ENCODE data around the gene CCL8.

CCL8 gene

GRCh38 chr17:34287875-34288274 is 31.4 kb upstream of the CCL8 start:
- H3K9ac ChIP-seq (ENCODE audit: low read depth, low read length, poor library complexity, severe bottlenecking), result no peak overlapping the region
- no peak overlapping the region for H2AFZ ChIP-seq (ENCODE audit: low read length)
- H3F3A ChIP-seq (ENCODE audit: low read depth), result no peaks in the 10 kb centered on the region
- no peaks in the 10 kb centered on the region for H3K79me2 ChIP-seq (ENCODE audit: insufficient read depth, low read length)
- H3K4me2 ChIP-seq (ENCODE audit: low read depth, low read length, poor library complexity, severe bottlenecking), result no peak overlapping the region
- H3K4me3 ChIP-seq (ENCODE audit: low read length, poor library complexity, severe bottlenecking), result no peak overlapping the region
- H3K9me3 ChIP-seq (ENCODE audit: insufficient read depth, low read depth, low read length), result no peaks in the 10 kb centered on the region
- H4K20me1 ChIP-seq (ENCODE audit: insufficient read depth, low read length, poor library complexity, severe bottlenecking), result no peaks in the 10 kb centered on the region
- TF ChIP-seq, protein P1, sequence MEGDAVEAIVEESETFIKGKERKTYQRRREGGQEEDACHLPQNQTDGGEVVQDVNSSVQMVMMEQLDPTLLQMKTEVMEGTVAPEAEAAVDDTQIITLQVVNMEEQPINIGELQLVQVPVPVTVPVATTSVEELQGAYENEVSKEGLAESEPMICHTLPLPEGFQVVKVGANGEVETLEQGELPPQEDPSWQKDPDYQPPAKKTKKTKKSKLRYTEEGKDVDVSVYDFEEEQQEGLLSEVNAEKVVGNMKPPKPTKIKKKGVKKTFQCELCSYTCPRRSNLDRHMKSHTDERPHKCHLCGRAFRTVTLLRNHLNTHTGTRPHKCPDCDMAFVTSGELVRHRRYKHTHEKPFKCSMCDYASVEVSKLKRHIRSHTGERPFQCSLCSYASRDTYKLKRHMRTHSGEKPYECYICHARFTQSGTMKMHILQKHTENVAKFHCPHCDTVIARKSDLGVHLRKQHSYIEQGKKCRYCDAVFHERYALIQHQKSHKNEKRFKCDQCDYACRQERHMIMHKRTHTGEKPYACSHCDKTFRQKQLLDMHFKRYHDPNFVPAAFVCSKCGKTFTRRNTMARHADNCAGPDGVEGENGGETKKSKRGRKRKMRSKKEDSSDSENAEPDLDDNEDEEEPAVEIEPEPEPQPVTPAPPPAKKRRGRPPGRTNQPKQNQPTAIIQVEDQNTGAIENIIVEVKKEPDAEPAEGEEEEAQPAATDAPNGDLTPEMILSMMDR (conservative IDR thresholded peaks at IDR 0.05; ENCODE audit: low read length), result no peak
- TF ChIP-seq EZH2phosphoT487 (IDR thresholded peaks at IDR 0.05; ENCODE audit: borderline replicate concordance), result no peak
- no peaks in the 10 kb centered on the region for H3K9me2 ChIP-seq (replicated peaks; ENCODE audit: low read depth, low read length)
- no peaks in the 10 kb centered on the region for H3K4me1 ChIP-seq (ENCODE audit: insufficient read depth, low read length, poor library complexity, severe bottlenecking)
- no peaks in the 10 kb centered on the region for H3K27me3 ChIP-seq (ENCODE audit: insufficient read depth, low read length, poor library complexity, severe bottlenecking)
- H3K36me3 ChIP-seq (ENCODE audit: insufficient read depth, low read length), result no peaks in the 10 kb centered on the region

GRCh38 chr17:34290586-34290985 is 28.6 kb upstream of the CCL8 start:
- no peak overlapping the region for H2AFZ ChIP-seq (ENCODE audit: low read length)
- H3K4me3 ChIP-seq (ENCODE audit: low read length, poor library complexity, severe bottlenecking), result no peak overlapping the region
- H3K4me2 ChIP-seq (ENCODE audit: low read depth, low read length, poor library complexity, severe bottlenecking), result no peak overlapping the region
- no peaks in the 10 kb centered on the region for H4K20me1 ChIP-seq (ENCODE audit: insufficient read depth, low read length, poor library complexity, severe bottlenecking)
- H3K4me1 ChIP-seq (ENCODE audit: insufficient read depth, low read length, poor library complexity, severe bottlenecking), result no peaks in the 10 kb centered on the region
- H3K36me3 ChIP-seq (ENCODE audit: insufficient read depth, low read length), result no peaks in the 10 kb centered on the region
- no peaks in the 10 kb centered on the region for H3K9me3 ChIP-seq (ENCODE audit: insufficient read depth, low read depth, low read length)
- H3K9ac ChIP-seq (ENCODE audit: low read depth, low read length, poor library complexity, severe bottlenecking), result no peak overlapping the region
- no peaks in the 10 kb centered on the region for H3K9me2 ChIP-seq (replicated peaks; ENCODE audit: low read depth, low read length)
- no peaks in the 10 kb centered on the region for H3K27me3 ChIP-seq (ENCODE audit: insufficient read depth, low read length, poor library complexity, severe bottlenecking)
- no peaks in the 10 kb centered on the region for H3K79me2 ChIP-seq (ENCODE audit: insufficient read depth, low read length)
- H3F3A ChIP-seq (ENCODE audit: low read depth), result no peaks in the 10 kb centered on the region
- no peak for TF ChIP-seq EZH2phosphoT487 (IDR thresholded peaks at IDR 0.05; ENCODE audit: borderline replicate concordance)
- TF ChIP-seq, protein P1 (conservative IDR thresholded peaks at IDR 0.05; ENCODE audit: low read length), result no peak

DNA sequence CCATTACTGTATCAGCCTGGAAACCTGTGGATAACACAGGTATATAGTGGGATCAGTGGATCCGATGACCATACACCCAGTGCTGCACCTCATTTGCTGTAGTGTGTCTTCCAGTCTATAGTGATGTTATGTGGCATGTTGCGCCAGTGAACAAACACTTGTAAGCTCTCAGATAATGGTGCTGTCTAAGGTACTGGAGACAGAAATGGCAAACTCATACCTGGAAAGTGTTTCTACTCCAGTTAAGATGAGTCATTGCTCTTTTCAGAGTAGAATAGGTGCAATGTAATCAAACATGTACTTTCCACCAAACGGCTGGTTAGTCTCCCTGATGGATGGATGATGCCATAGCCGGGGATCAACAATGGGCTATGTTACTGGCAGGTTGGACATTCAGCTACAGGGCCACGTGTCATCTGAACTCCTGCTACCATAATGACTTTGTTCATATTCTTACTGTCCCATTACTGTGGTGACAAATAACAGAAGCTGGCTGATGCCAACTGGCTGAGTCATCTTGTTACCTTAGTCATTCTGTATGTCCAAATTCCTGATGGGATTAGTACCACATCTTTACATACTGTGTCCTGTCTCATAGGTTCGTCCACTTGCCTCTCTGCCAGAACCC is 27.4 kb upstream of the CCL8 start:
- Histone ChIP-seq H3K36me3 (ENCODE audit: insufficient read depth, low read length) (no peaks in the 10 kb centered on the region), H3K27me3 (ENCODE audit: insufficient read depth, low read length, poor library complexity, severe bottlenecking) (no peaks in the 10 kb centered on the region), H4K20me1 (ENCODE audit: insufficient read depth, low read length, poor library complexity, severe bottlenecking) (no peaks in the 10 kb centered on the region), H2AFZ (ENCODE audit: low read length) (no peak overlapping the region), H3K9me2 (replicated peaks; ENCODE audit: low read depth, low read length) (no peaks in the 10 kb centered on the region), H3F3A (ENCODE audit: low read depth) (no peaks in the 10 kb centered on the region), H3K79me2 (ENCODE audit: insufficient read depth, low read length) (no peaks in the 10 kb centered on the region), H3K4me2 (ENCODE audit: low read depth, low read length, poor library complexity, severe bottlenecking) (no peak overlapping the region), H3K4me1 (ENCODE audit: insufficient read depth, low read length, poor library complexity, severe bottlenecking) (no peaks in the 10 kb centered on the region), H3K4me3 (ENCODE audit: low read length, poor library complexity, severe bottlenecking) (no peak overlapping the region), H3K9me3 (ENCODE audit: insufficient read depth, low read depth, low read length) (no peaks in the 10 kb centered on the region), H3K9ac (ENCODE audit: low read depth, low read length, poor library complexity, severe bottlenecking) (no peak overlapping the region)
- no peak for TF ChIP-seq EZH2phosphoT487 (IDR thresholded peaks at IDR 0.05; ENCODE audit: borderline replicate concordance)
- TF ChIP-seq, protein P1 (conservative IDR thresholded peaks at IDR 0.05; ENCODE audit: low read length), result no peak

All from Loucy (cell line).